H1 (cell line): Measurements from ENCODE around the gene SHCBP1. TPM values are rescaled to one million over a fixed set of nuclear protein-coding genes. Genes with fewer than 3 reads are reported as not detected.

Source experiments
- CTCF ChIA-PET: fragments of 300-600 bp; sonication (Branson Sonifier 250); formaldehyde crosslinking; loops from one replicate; lab custom pipeline; 2021; ENCODE audit not compliant: partially characterized antibody; lab: Charles Lee
- POLR2A ChIA-PET: fragments of 300-600 bp; sonication (Branson Sonifier 250); formaldehyde crosslinking; loops from one replicate; lab custom pipeline; 2021; ENCODE audit warnings: inconsistent platforms; ENCODE audit not compliant: partially characterized antibody; lab: Charles Lee
- DNase-seq, 2 experiments: peaks; one replicate each; pipeline versions ENCODE4 v3.0.0 to v3.0.0-alpha.2; 2010 to 2022; ENCODE audit warnings: low spot score in 2 of 2, low read depth in 1 of 2, mixed read lengths in 1 of 2
- FAIRE-seq: peaks from 2 replicates; lab custom pipeline; 2011; peaks lifted over from hg19 to GRCh38; lab: Jason Lieb, UNC
- H2AFZ ChIP-seq: 2 replicates; pipeline ENCODE4 v1.8.1; 2012; ENCODE audit warnings: low read length, inconsistent platforms
- H2AK5ac ChIP-seq: 2 replicates; pipeline ENCODE4 v1.6.1; 2013; ENCODE audit warnings: low read depth, low read length
- H2BK120ac ChIP-seq: replicated peaks from 2 replicates; pipeline ENCODE3; 2013; ENCODE audit warnings: low read depth, low read length, inconsistent platforms
- H2BK12ac ChIP-seq: 2 replicates; pipeline ENCODE4 v1.6.1; 2013; ENCODE audit warnings: low read depth, low read length
- H2BK15ac ChIP-seq: 2 replicates; pipeline ENCODE4 v1.6.1; 2013; ENCODE audit warnings: low read length
- H2BK20ac ChIP-seq: 2 replicates; pipeline ENCODE4 v1.6.1; 2013; ENCODE audit warnings: low read length
- H2BK5ac ChIP-seq: 2 replicates; pipeline ENCODE4 v1.6.1; 2013; ENCODE audit warnings: low read depth, low read length
- H3K14ac ChIP-seq: 2 replicates; pipeline ENCODE4 v1.6.1; 2013; ENCODE audit warnings: inconsistent platforms; ENCODE audit not compliant: insufficient read length
- H3K18ac ChIP-seq: 2 replicates; pipeline ENCODE4 v1.6.1; 2013; ENCODE audit warnings: low read length; ENCODE audit errors: extremely low read depth
- H3K23ac ChIP-seq: 2 replicates; pipeline ENCODE4 v1.6.1; 2013; ENCODE audit warnings: inconsistent platforms; ENCODE audit not compliant: insufficient read length
- H3K23me2 ChIP-seq: 2 replicates; pipeline ENCODE4 v1.6.1; 2013; ENCODE audit warnings: low read depth, low read length
- H3K27ac ChIP-seq: 2 replicates; pipeline ENCODE4 v1.6.1; 2011; ENCODE audit warnings: low read depth, low read length, inconsistent platforms
- H3K27me3 ChIP-seq, 4 experiments: replicated peaks in 1 of 4; 1 replicate in 1 of 4; 2 replicates in 3 of 4; pipeline versions ENCODE4 v1.6.1 to v1.8.1; 2011 to 2013; ENCODE audit warnings: low read length in 3 of 4, mild to moderate bottlenecking in 3 of 4, inconsistent platforms in 2 of 4, mixed read lengths in 2 of 4, moderate library complexity in 1 of 4; ENCODE audit not compliant: control insufficient read depth in 3 of 4, insufficient read depth in 3 of 4; ENCODE audit errors: extremely low read depth in 1 of 4
- H3K36me3 ChIP-seq, 4 experiments: 2 replicates each; pipeline versions ENCODE4 v1.6.1 to v1.8.1; 2011 to 2013; ENCODE audit warnings: mild to moderate bottlenecking in 4 of 4, low read length in 3 of 4, moderate library complexity in 2 of 4, control low read depth in 1 of 4, inconsistent platforms in 1 of 4; ENCODE audit not compliant: insufficient read depth in 4 of 4, control insufficient read depth in 2 of 4
- H3K4ac ChIP-seq: replicated peaks from 2 replicates; pipeline ENCODE3; 2013; ENCODE audit warnings: low read length, low read depth, mixed read lengths, inconsistent platforms; ENCODE audit not compliant: insufficient read length
- H3K4me1 ChIP-seq, 4 experiments: replicated peaks in 1 of 4; 1 replicate in 1 of 4; 2 replicates in 3 of 4; pipeline versions ENCODE4 v1.6.1 to v1.8.1; 2011 to 2013; ENCODE audit warnings: low read length in 3 of 4, inconsistent platforms in 2 of 4, mixed read lengths in 1 of 4; ENCODE audit not compliant: insufficient read depth in 4 of 4, control insufficient read depth in 3 of 4
- H3K4me2 ChIP-seq, 2 experiments: 2 replicates each; pipeline versions ENCODE4 v1.6.1 to v1.8.1; 2011 to 2013; ENCODE audit warnings: low read depth in 2 of 2, low read length in 2 of 2, control low read depth in 1 of 2, inconsistent platforms in 1 of 2, mild to moderate bottlenecking in 1 of 2; ENCODE audit not compliant: insufficient read depth in 1 of 2
- H3K4me3 ChIP-seq, 4 experiments: fragments of 200-600, 300-600 bp in 1 of 4; sonication (generic), shearing (Covaris generic), sonication (Bioruptor Twin) in 1 of 4; 2 replicates each; pipeline versions ENCODE4 v1.5.1 to v1.8.1; 2011 to 2016; ENCODE audit warnings: low read length in 4 of 4, low read depth in 3 of 4, control low read depth in 2 of 4, inconsistent platforms in 2 of 4, mild to moderate bottlenecking in 2 of 4, mixed read lengths in 1 of 4, moderate library complexity in 1 of 4; ENCODE audit not compliant: insufficient read depth in 2 of 4; ENCODE audit errors: extremely low read depth in 1 of 4
- H3K56ac ChIP-seq: replicated peaks from 2 replicates; pipeline ENCODE3; 2013; ENCODE audit warnings: low read depth, mild to moderate bottlenecking, mixed read lengths, low read length, inconsistent platforms; ENCODE audit not compliant: insufficient read length
- H3K79me1 ChIP-seq: 2 replicates; pipeline ENCODE4 v1.6.1; 2013; ENCODE audit warnings: low read depth, low read length, control low read depth
- H3K79me2 ChIP-seq, 2 experiments: 2 replicates each; pipeline versions ENCODE4 v1.6.1 to v1.8.1; 2012 to 2013; ENCODE audit warnings: low read length in 2 of 2, mild to moderate bottlenecking in 2 of 2, inconsistent platforms in 1 of 2; ENCODE audit not compliant: insufficient read depth in 2 of 2, control insufficient read depth in 1 of 2
- H3K9ac ChIP-seq, 4 experiments: replicated peaks in 1 of 4; 1 replicate in 1 of 4; 2 replicates in 3 of 4; pipeline versions ENCODE4 v1.6.1 to v1.8.1; 2011 to 2013; ENCODE audit warnings: low read depth in 3 of 4, low read length in 3 of 4, control low read depth in 2 of 4, mild to moderate bottlenecking in 2 of 4, moderate library complexity in 2 of 4, inconsistent platforms in 1 of 4; ENCODE audit errors: extremely low read depth in 1 of 4
- H3K9me3 ChIP-seq, 2 experiments: 2 replicates each; pipeline versions ENCODE4 v1.6.1 to v1.8.1; 2012 to 2013; ENCODE audit warnings: mild to moderate bottlenecking in 2 of 2, moderate library complexity in 2 of 2, control low read depth in 1 of 2, inconsistent platforms in 1 of 2, low read depth in 1 of 2, low read length in 1 of 2, mixed read lengths in 1 of 2; ENCODE audit not compliant: insufficient read depth in 2 of 2
- H4K20me1 ChIP-seq, 2 experiments: replicated peaks in 1 of 2; 2 replicates each; pipeline versions ENCODE3 to v1.8.1; 2011 to 2013; ENCODE audit warnings: inconsistent platforms in 2 of 2, low read length in 2 of 2, mild to moderate bottlenecking in 1 of 2; ENCODE audit not compliant: insufficient read depth in 2 of 2, control insufficient read depth in 1 of 2
- H4K5ac ChIP-seq: 2 replicates; pipeline ENCODE4 v1.6.1; 2013; ENCODE audit warnings: low read length, low read depth, mixed read lengths, inconsistent platforms; ENCODE audit not compliant: insufficient read length
- H4K8ac ChIP-seq: 2 replicates; pipeline ENCODE4 v1.8.0; 2013; ENCODE audit warnings: mild to moderate bottlenecking, moderate library complexity, low read length, inconsistent platforms; ENCODE audit not compliant: insufficient read depth; ENCODE audit errors: extremely low read depth
- H4K91ac ChIP-seq: replicated peaks from 2 replicates; pipeline ENCODE3; 2013; ENCODE audit warnings: low read length, mixed read lengths, inconsistent platforms; ENCODE audit not compliant: insufficient read length
- WGBS, 2 experiments: shearing (Covaris generic) in 1 of 2; methylation state at CpG; one replicate each; pipeline versions ENCODE4 v1.1.6 to v1.1.7; 2013 to 2015; ENCODE audit warnings: low lambda C conversion rate in 2 of 2, mixed read lengths in 2 of 2, inconsistent platforms in 1 of 2, low coverage in 1 of 2, missing lambda C conversion rate in 1 of 2; ENCODE audit not compliant: insufficient replicate concordance in 2 of 2, insufficient coverage in 1 of 2, insufficient read length in 1 of 2; ENCODE audit errors: extremely low coverage in 1 of 2, missing lambda C conversion rate in 1 of 2; 5-methylcytosine and 5-hydroxymethylcytosine counted together
- polyA plus RNA-seq, 7 experiments: library from polyadenylated mRNA; depleted of rRNA in 3 of 7; stranded (reverse) in 5 of 7; unstranded in 2 of 7; fragments of >200 nt in 5 of 7; fragments of 200-250 nt in 2 of 7; gene quantifications; 1 replicate in 5 of 7; 2 replicates in 1 of 7; 4 replicates in 1 of 7; pipeline versions ENCODE4 v1.2.1 to v1.2.3, GENCODE V29; 2011 to 2013; ENCODE audit warnings: missing spikeins in 2 of 7, mixed read lengths in 2 of 7
- total RNA-seq: library from RNA; stranded (reverse); fragmentation: NEBNext Ultra II Directional; extraction: Animal tissue kit (Norgen Biotek cat#: 25700); gene quantifications from 2 replicates; pipeline ENCODE4 v1.2.1, GENCODE V29; 2021

Gene SHCBP1
- total and polyA plus RNA-seq, 2 of the 8 experiments (the other 6 are each of a cell fraction or from before 2014, with no cell fraction given), result 5.7 to 14.8 TPM

DNA sequence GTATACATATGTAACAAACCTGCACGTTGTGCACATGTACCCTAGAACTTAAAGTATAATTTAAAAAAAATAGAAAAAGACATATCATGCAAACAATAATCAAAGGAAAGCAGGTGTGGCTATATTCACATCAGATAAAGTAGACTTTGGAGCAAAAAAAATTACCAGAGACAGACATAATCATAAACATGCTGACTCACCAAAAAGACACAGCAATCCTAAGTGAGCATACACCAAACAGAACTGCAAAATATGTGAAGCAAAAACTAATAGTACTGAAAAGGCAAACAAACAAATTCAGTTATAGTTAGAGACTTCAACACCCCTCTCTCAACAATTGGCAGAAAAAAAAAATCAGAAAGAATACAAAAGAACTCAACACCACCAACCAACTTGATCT lies 29.9 kb downstream of the SHCBP1 start:
- WGBS, 2 experiments, result 92% methylated on average over 1 of the region's 1 CpG; no CpG with 5 or more reads in 1 of the 2 experiments
- no peak overlapping the region for H4K5ac ChIP-seq
- H3K23me2 ChIP-seq, result no peaks in the 10 kb centered on the region

More for the DNA sequence above, 29.9 kb downstream of the SHCBP1 start:
- Histone ChIP-seq H4K20me1 (peaks cover 0 to 2% of the 10 kb centered on the region in 2 experiments), H3K79me2 (peaks cover 0 to 39% of the 10 kb centered on the region in 2 experiments; a peak in 2 of 4 replicates), H3K9me3 (no peaks in the 10 kb centered on the region), H3K23ac (no peak overlapping the region), H2BK20ac (no peak overlapping the region), H3K18ac (no peak overlapping the region), H3K9ac (no peak overlapping the region), H3K4ac (no peak overlapping the region), H3K27ac (no peak overlapping the region), H4K8ac (no peak overlapping the region), H3K27me3 (no peaks in the 10 kb centered on the region), H3K79me1 (no peaks in the 10 kb centered on the region), H2BK120ac (no peak overlapping the region), H3K4me2 (no peak overlapping the region), H3K36me3 (peaks cover 0 to 12% (median 6%) of the 10 kb centered on the region in 4 experiments; a peak in 7 of 8 replicates), H3K4me3 (no peak overlapping the region), H2AFZ (no peak overlapping the region), H2BK12ac (no peak overlapping the region), H4K91ac (no peak overlapping the region), H2BK5ac (no peak overlapping the region), H3K56ac (no peak overlapping the region), H3K4me1 (no peaks in the 10 kb centered on the region), H3K14ac (no peak overlapping the region), H2AK5ac (no peak overlapping the region), H2BK15ac (no peak overlapping the region)
- FAIRE-seq (no peak), DNase-seq (no peak)
- ChIA-PET CTCF (no interaction called here), POLR2A (no interaction called here)
